ENCODE results near the gene PLEKHN1. TPM values are rescaled to one million over a fixed set of nuclear protein-coding genes. Genes with fewer than 3 reads are reported as not detected.

Gene PLEKHN1
- total RNA-seq, 3 donors from 2014 or later = 1.6 to 2.4 (median 1.9) TPM

DNA sequence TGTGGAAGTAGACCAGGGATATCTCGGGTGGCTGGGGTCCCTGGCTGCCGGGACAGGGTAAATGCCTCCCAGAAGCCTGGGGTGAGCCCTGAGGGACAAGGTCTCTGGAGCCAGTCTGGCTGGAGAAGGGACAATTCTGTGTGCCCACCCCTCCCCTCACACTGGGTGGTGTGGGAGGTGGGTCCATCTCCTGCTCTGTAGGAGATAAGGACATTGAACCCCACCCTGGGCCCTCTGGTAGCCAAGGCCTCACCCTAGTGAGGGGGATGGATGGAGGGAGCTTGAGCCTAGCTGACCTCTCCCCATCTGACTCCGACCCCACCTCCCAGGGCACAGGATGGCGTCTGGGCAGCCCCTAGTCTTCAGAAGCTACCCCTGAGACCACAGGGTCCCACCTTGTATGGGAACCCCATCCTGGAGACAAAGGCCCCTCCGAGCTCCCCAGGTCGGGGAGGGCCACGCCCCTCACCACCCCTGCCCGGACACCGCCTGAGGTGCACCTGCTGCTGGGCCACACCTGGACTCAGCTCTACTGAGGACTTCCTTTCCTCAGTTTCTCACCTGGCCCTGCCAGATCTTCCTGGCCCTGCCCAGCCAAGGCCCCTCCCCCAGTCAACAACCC lies 58.0 kb downstream of the PLEKHN1 start:
- ATAC-seq = no peak
- no peaks in the 10 kb centered on the region for H3K36me3 Mint-ChIP-seq (ENCODE audit: insufficient read depth)

DNA sequence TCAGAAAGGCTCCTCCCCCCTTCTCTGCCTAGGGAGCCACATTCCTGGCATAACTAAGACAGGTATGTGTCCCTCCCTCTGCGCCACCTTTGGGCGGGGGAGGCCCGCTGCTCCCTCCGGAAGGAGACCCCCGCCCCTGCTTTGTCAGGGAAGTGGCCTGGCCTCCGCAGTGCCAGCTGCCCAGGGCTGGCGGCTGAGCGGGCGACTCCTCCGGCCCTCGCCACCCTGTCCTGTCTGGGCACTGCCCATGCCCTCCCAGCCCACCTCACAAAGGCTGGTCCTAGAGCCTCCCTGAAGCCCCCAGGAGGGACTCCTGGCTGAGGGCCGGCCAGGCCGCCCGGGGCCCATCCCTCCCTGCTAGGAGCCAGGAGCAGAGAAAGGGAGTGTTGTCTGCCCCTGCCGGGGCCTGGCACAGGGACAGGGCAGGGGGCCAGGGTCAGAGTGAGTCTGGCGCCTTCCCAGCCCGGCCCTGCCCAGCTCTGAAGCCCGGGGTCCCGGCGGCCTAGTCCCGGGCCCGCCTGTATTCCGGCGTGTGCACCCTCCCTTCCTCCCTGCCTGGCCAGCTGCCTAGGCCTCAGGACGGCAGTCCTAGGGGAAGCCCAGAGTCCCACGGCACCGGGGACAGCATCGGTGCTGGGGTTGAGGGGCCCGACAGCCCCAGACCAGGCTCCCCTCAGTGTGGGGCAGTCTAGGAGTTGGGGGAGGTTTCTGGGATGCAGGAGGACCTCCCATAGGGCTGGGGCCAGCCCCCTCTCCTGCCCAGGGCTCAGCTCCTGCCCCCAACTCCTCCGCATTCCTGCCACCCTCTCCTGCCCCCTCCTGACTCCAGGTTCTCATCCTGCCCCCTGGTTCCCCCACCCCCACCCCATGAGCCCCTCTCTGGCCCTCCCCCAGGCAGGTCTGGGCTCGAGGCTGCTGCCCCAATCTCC lies 58.8 kb downstream of the PLEKHN1 start:
- no peak for ATAC-seq
- no peaks in the 10 kb centered on the region for H3K9me3 Mint-ChIP-seq
- no peak overlapping the region for H3K4me3 Mint-ChIP-seq
- peaks cover 1% of the 10 kb centered on the region for H3K4me1 Mint-ChIP-seq (ENCODE audit: low read depth)
- no peaks in the 10 kb centered on the region for H3K36me3 Mint-ChIP-seq (ENCODE audit: insufficient read depth)
- peaks cover 2% of the 10 kb centered on the region for H3K27me3 Mint-ChIP-seq (ENCODE audit: low read depth)
- DNase-seq = no peak

More for the DNA sequence above, 58.0 kb downstream of the PLEKHN1 start:
- no peak for DNase-seq
- H3K9me3 Mint-ChIP-seq = no peaks in the 10 kb centered on the region
- peaks cover 1% of the 10 kb centered on the region for H3K4me1 Mint-ChIP-seq (ENCODE audit: low read depth)
- H3K4me3 Mint-ChIP-seq = no peak overlapping the region
- peaks cover 2% of the 10 kb centered on the region for H3K27me3 Mint-ChIP-seq (ENCODE audit: low read depth)

Other genes with a start within 250 kb of the PLEKHN1 start
- not detected for gene SAMD11, start 42.6 kb upstream of the PLEKHN1 start, total RNA-seq
- 100 to 1,000 TPM; 292 to 315 (median 315) TPM for gene NOC2L, start 7.2 kb upstream of the PLEKHN1 start, total RNA-seq
- 10 to 100 TPM; 32.1 to 36.6 (median 34.3) TPM for gene KLHL17, start 5.9 kb upstream of the PLEKHN1 start, total RNA-seq
- not detected for gene PERM1, start 15.6 kb downstream of the PLEKHN1 start, total RNA-seq
- 1 to 10 TPM; 1.3 to 3.0 (median 2.7) TPM for gene HES4, start 33.6 kb downstream of the PLEKHN1 start, total RNA-seq
- 10 to 100 TPM; 22.3 to 23.7 (median 22.9) TPM for gene ISG15, start 47.0 kb downstream of the PLEKHN1 start, total RNA-seq
- gene AGRN, start 53.6 kb downstream of the PLEKHN1 start, total RNA-seq = 10 to 100 TPM; 12.0 to 18.0 (median 15.2) TPM
- under 1 TPM in 1 of 3 donors, not detected in 2; 0.16 TPM for gene RNF223, start 107.8 kb downstream of the PLEKHN1 start, total RNA-seq
- gene C1orf159, start 149.6 kb downstream of the PLEKHN1 start, total RNA-seq = 10 to 100 TPM; 22.3 to 27.6 (median 26.8) TPM
- not detected for gene TTLL10, start 207.4 kb downstream of the PLEKHN1 start, total RNA-seq
- 100 to 1,000 TPM; 102 to 212 (median 155) TPM for gene TNFRSF18, start 240.1 kb downstream of the PLEKHN1 start, total RNA-seq
- 100 to 1,000 TPM; 480 to 735 (median 495) TPM for gene TNFRSF4, start 247.7 kb downstream of the PLEKHN1 start, total RNA-seq